Mesendoderm (in vitro differentiated cells): ENCODE data around the gene SPSB1.

Source experiments
- DNase-seq: peaks from one replicate; pipeline ENCODE4 v3.0.0; 2013
- H2AK5ac ChIP-seq: 2 replicates; pipeline ENCODE4 v1.6.1; 2013; ENCODE audit warnings: low read length, inconsistent platforms
- H2BK120ac ChIP-seq: 2 replicates; pipeline ENCODE4 v1.6.1; 2013; ENCODE audit warnings: low read depth, mild to moderate bottlenecking, low read length, moderate library complexity, mixed read lengths
- H2BK15ac ChIP-seq: replicated peaks from 2 replicates; pipeline ENCODE4 v1.6.1; 2013; ENCODE audit warnings: low read depth, mild to moderate bottlenecking, moderate library complexity
- H2BK5ac ChIP-seq: 2 replicates; pipeline ENCODE4 v1.6.1; 2013; ENCODE audit warnings: low read length, inconsistent platforms
- H3K18ac ChIP-seq: 2 replicates; pipeline ENCODE4 v1.6.1; 2013; ENCODE audit warnings: mild to moderate bottlenecking, low read length, mixed read lengths
- H3K23ac ChIP-seq: one replicate; pipeline ENCODE4 v1.6.1; 2013; ENCODE audit warnings: low read length
- H3K27ac ChIP-seq: 2 replicates; pipeline ENCODE4 v1.5.1; 2013; ENCODE audit warnings: low read depth, mild to moderate bottlenecking, inconsistent platforms, low read length, moderate library complexity
- H3K27me3 ChIP-seq: 2 replicates; pipeline ENCODE4 v1.6.1; 2013; ENCODE audit warnings: low read length, control low read depth, mild to moderate bottlenecking, inconsistent platforms; ENCODE audit not compliant: insufficient read depth, poor library complexity
- H3K36me3 ChIP-seq: 2 replicates; pipeline ENCODE4 v1.6.1; 2013; ENCODE audit warnings: low read length, inconsistent platforms; ENCODE audit not compliant: control insufficient read depth, insufficient read depth
- H3K4ac ChIP-seq: one replicate; pipeline ENCODE4 v1.6.1; 2013; ENCODE audit warnings: low read depth, mild to moderate bottlenecking, low read length, moderate library complexity
- H3K4me1 ChIP-seq: 2 replicates; pipeline ENCODE4 v1.6.1; 2013; ENCODE audit warnings: low read depth, low read length, inconsistent platforms; ENCODE audit not compliant: control insufficient read depth
- H3K4me2 ChIP-seq: 2 replicates; pipeline ENCODE4 v1.6.1; 2013; ENCODE audit warnings: low read length
- H3K4me3 ChIP-seq: 2 replicates; pipeline ENCODE4 v1.5.1; 2013; ENCODE audit warnings: mild to moderate bottlenecking, low read length
- H3K56ac ChIP-seq: one replicate; pipeline ENCODE4 v1.6.1; 2013; ENCODE audit warnings: low read length
- H3K79me1 ChIP-seq: 2 replicates; pipeline ENCODE4 v1.6.1; 2013; ENCODE audit warnings: low read length, inconsistent platforms
- H3K79me2 ChIP-seq: 2 replicates; pipeline ENCODE4 v1.6.1; 2013; ENCODE audit warnings: mild to moderate bottlenecking, low read length; ENCODE audit not compliant: control insufficient read depth, insufficient read depth
- H3K9ac ChIP-seq: 2 replicates; pipeline ENCODE4 v1.6.1; 2013; ENCODE audit warnings: low read length, inconsistent platforms
- H4K5ac ChIP-seq: one replicate; pipeline ENCODE4 v1.6.1; 2013; ENCODE audit warnings: low read length
- H4K8ac ChIP-seq: one replicate; pipeline ENCODE4 v1.6.1; 2013; ENCODE audit warnings: low read depth, mild to moderate bottlenecking, control low read depth, low read length, moderate library complexity
- WGBS: extraction: QIAGEN DNeasy Blood & Tissue Kit; methylation state at CpG from one replicate; pipeline ENCODE4 v1.1.7; 2013; ENCODE audit warnings: low lambda C conversion rate, missing lambda C conversion rate; ENCODE audit not compliant: insufficient coverage; ENCODE audit errors: extremely low coverage; 5-methylcytosine and 5-hydroxymethylcytosine counted together

SPSB1 gene

DNA sequence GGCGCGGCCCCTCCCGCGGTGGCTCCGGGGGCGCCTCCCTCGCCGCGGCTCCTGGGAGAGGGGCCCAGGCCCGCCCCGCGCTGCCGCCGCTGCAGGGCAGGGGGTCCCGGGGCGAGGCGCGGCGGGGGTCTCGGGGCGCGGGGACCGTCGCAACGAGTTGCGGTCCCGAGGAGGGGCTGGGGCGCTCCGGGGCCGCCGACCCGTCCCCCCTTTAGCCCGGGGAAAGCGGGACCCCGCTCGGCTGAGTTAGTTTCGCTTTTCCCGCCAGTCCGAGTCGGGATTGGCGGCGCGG lies 493 bp downstream of the SPSB1 start:
- Histone ChIP-seq H3K27ac (no peak overlapping the region), H4K8ac (no peak overlapping the region)

DNA sequence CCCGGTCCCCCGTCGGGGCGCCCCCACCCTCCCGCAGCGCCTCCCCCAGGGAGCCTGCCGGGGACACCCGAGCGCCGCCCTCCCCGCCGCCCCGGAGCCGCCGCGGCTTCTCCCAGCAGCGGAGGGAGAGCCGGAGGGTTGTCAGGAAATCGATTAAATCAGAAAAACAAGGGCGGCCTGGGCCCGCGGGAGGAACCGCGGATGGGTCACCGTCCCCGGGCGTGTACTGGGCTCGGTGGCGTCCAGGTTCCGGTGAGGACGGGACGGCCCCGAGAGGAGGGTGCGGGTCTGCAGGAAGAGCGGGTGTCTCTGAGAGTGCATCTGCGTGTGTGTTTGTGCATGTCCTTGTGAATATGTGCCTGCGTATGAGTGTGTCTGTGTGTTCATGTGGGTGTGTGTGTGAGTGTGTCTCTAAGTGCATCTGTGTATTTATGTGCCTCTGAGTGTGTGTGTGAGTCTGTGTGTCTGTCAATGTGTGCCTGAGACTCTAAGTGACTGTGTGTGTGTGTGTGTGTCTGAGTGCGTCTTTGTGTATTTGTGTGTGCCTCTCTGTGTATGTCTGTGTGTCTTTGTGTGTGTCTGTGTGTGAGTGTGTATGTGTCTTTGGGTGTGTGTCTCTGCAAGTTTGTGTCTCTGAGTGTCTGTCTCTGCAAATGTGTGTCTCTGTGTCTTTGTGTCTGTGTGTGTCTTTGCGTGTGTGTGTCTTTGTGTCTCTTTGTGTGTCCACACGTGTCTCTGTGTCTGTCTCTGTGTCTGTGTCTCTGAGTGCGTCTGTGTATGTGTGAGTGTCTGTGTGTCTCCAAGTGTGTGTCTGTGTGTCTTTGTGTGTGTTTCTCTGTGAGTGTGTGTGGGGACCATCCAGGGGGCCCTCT lies 1.1 kb downstream of the SPSB1 start:
- Histone ChIP-seq H2BK120ac (no peak overlapping the region), H3K4me3 (peak overlapping the region; percentile 44), H3K56ac (peak overlapping the region; percentile 46), H4K8ac (no peak overlapping the region), H3K36me3 (no peaks in the 10 kb centered on the region), H2AK5ac (no peak overlapping the region), H3K4me2 (peak overlapping the region; percentile 5), H2BK15ac (no peak overlapping the region), H3K18ac (peak overlapping the region; percentile 89), H3K23ac (no peak overlapping the region), H4K5ac (no peak overlapping the region), H3K27me3 (no peaks in the 10 kb centered on the region), H3K4me1 (no peaks in the 10 kb centered on the region), H3K79me1 (peaks cover 16% of the 10 kb centered on the region), H3K9ac (peak overlapping the region; percentile 67), H3K4ac (peak overlapping the region; percentile 88), H3K79me2 (peaks cover 12% of the 10 kb centered on the region), H3K27ac (no peak overlapping the region), H2BK5ac (no peak overlapping the region)
- peak; percentile 52 for DNase-seq
- no CpG with 5 or more reads among the region's 41 CpGs for WGBS

More for the DNA sequence above, 493 bp downstream of the SPSB1 start:
- Histone ChIP-seq H3K4me3 (peak overlapping the region; percentile 14), H4K5ac (no peak overlapping the region), H2AK5ac (no peak overlapping the region), H3K79me2 (peaks cover 12% of the 10 kb centered on the region), H3K18ac (peak overlapping the region; percentile 89), H3K9ac (peak overlapping the region; percentile 67), H2BK5ac (no peak overlapping the region), H3K23ac (no peak overlapping the region), H3K56ac (peak overlapping the region; percentile 46), H3K79me1 (peaks cover 16% of the 10 kb centered on the region), H2BK15ac (no peak overlapping the region), H3K36me3 (no peaks in the 10 kb centered on the region), H3K4me1 (no peaks in the 10 kb centered on the region), H2BK120ac (peak overlapping the region; percentile 64), H3K4ac (peak overlapping the region; percentile 88), H3K4me2 (no peak overlapping the region), H3K27me3 (no peaks in the 10 kb centered on the region)
- no peak for DNase-seq
- WGBS: no CpG with 5 or more reads among the region's 43 CpGs

DNA sequence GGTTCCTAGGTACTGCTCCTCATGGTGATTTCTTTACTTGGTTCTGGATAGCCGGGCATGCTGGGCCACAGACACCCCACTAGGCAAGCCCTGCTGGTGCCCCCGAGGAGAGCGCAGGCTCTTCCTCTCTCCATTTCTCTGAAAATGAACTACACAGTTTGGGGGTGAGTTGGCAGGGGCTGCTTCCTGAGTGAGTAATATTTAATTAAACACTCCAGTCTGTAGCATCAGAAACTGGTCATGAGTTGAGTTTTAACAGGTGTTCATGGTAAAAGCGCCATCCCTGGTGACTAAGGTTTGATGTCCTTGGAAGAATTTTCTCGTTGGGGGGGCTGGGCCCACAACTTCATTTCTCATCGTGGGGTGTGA lies 1.7 kb downstream of the SPSB1 start:
- Histone ChIP-seq H3K79me2 (peaks cover 12% of the 10 kb centered on the region), H3K27ac (no peak overlapping the region), H4K8ac (no peak overlapping the region), H3K79me1 (peaks cover 16% of the 10 kb centered on the region), H3K9ac (no peak overlapping the region), H3K4me2 (no peak overlapping the region), H2BK5ac (no peak overlapping the region), H2BK120ac (no peak overlapping the region), H3K4me3 (no peak overlapping the region), H3K4ac (no peak overlapping the region), H2BK15ac (no peak overlapping the region), H2AK5ac (no peak overlapping the region), H3K18ac (no peak overlapping the region), H4K5ac (no peak overlapping the region), H3K36me3 (no peaks in the 10 kb centered on the region), H3K27me3 (no peaks in the 10 kb centered on the region), H3K4me1 (no peaks in the 10 kb centered on the region), H3K56ac (no peak overlapping the region), H3K23ac (no peak overlapping the region)
- WGBS: no CpG with 5 or more reads among the region's 6 CpGs
- DNase-seq: no peak

DNA sequence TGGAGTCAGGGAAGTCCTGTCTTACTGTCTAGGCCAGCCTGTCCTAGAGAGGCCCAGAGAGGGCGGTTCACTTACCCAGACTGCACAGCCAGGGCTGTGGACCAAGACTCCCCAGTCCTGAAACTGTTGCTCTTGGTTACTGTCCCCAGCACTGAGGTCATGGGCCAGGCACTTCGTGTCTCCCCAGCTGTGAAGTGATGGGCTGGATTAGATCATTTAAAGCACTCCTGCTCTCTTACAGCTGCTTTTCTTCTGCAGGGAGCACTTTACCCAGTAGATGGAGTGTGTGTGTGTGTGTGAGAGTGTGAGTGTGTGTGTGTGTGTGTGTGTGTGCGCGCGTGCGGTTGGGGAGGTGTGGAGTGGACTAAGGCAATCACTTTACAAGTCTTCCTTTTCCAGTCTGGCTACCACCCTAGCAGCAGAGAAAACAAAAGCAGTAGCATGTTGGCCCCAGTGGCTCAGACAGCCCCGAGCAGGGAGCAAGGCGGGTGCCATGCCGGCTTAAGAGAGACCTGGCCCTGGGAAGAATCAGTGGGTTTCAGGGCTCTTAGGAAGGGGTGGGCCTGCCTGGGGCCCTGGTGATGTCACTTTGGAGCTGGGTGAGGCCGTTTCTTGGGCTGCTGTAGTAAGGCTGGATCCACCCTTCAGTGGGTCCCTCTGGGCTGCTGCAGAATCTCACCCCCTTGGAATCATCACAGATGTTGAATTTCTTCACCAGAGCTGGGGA lies 2.4 kb downstream of the SPSB1 start:
- Histone ChIP-seq H3K56ac (no peak overlapping the region), H3K36me3 (no peaks in the 10 kb centered on the region), H3K18ac (no peak overlapping the region), H3K23ac (peak overlapping the region; percentile 66), H3K27me3 (no peaks in the 10 kb centered on the region), H3K79me1 (peaks cover 16% of the 10 kb centered on the region), H2BK15ac (no peak overlapping the region), H3K27ac (no peak overlapping the region), H3K4ac (no peak overlapping the region), H3K9ac (no peak overlapping the region), H2BK120ac (no peak overlapping the region), H3K79me2 (peaks cover 12% of the 10 kb centered on the region), H2AK5ac (no peak overlapping the region), H4K5ac (no peak overlapping the region), H3K4me2 (no peak overlapping the region), H2BK5ac (no peak overlapping the region), H3K4me1 (no peaks in the 10 kb centered on the region), H3K4me3 (no peak overlapping the region), H4K8ac (no peak overlapping the region)
- peak; percentile 89 for DNase-seq
- WGBS: no CpG with 5 or more reads among the region's 10 CpGs

- H3K9ac ChIP-seq: no peak overlapping the region
- H3K18ac ChIP-seq: no peak overlapping the region
- peaks cover 14% of the 10 kb centered on the region for H3K79me2 ChIP-seq
- H3K27me3 ChIP-seq: no peaks in the 10 kb centered on the region
- no peak overlapping the region for H4K8ac ChIP-seq
- H3K23ac ChIP-seq: no peak overlapping the region
- H3K4me1 ChIP-seq: no peaks in the 10 kb centered on the region
- no peaks in the 10 kb centered on the region for H3K36me3 ChIP-seq
- H3K79me1 ChIP-seq: peaks cover 18% of the 10 kb centered on the region
- H2BK15ac ChIP-seq: no peak overlapping the region
- no CpG with 5 or more reads among the region's 9 CpGs for WGBS
- no peak overlapping the region for H2BK5ac ChIP-seq
- no peak overlapping the region for H3K4me3 ChIP-seq
- no peak overlapping the region for H3K27ac ChIP-seq
- no peak overlapping the region for H3K4me2 ChIP-seq
- no peak overlapping the region for H3K56ac ChIP-seq
- no peak overlapping the region for H2AK5ac ChIP-seq
- no peak overlapping the region for H2BK120ac ChIP-seq
- H3K4ac ChIP-seq: no peak overlapping the region
- DNase-seq: no peak
- H4K5ac ChIP-seq: no peak overlapping the region
Measured at GRCh38 chr1:9295884-9296283, 3.2 kb downstream of the SPSB1 start.
